Right lobe of liver (tissue), 4 donors: ENCODE measurements around the gene BCL2L12.

ENCODE experiments used
- CTCF ChIP-seq, 4 donors: fragments of 200-600 bp in 3 of 4; fragments of 450-650 bp in 1 of 4; IDR thresholded peaks; one replicate each; pipeline versions ENCODE4 v1.5.1 to v1.8.0; 2016 to 2022; ENCODE audit warnings: antibody characterized with exemption in 4 of 4, mild to moderate bottlenecking in 2 of 4
- POLR2A ChIP-seq: fragments of 450-650 bp; IDR thresholded peaks from one replicate; pipeline ENCODE4 v1.6.1; 2017; ENCODE audit warnings: antibody characterized with exemption, mild to moderate bottlenecking
- donor health status: DM: no; HTN: no; CAD: no.
- donor health status: DM: no; HTN: no; CAD: no.
- donor health status: DM: no; HTN: yes; CAD: no.

GRCh38 chr19:49662011-49662410, 3.7 kb upstream of the BCL2L12 start:
- TF ChIP-seq CTCF (IDR thresholded peaks at IDR 0.05) (no peak), POLR2A (no peak)
